Regular cardiac myocyte (primary cell): ENCODE data around the gene CYTIP. TPM values are rescaled to one million over a fixed set of nuclear protein-coding genes. Genes with fewer than 3 reads are reported as not detected.

Experiments
- total RNA-seq: library from RNA; depleted of rRNA; stranded (reverse); fragments of >200 nt; gene quantifications from 2 replicates; pipeline ENCODE4 v1.2.3, GENCODE V29; 2014

Gene CYTIP
- 5.0 and 5.9 TPM in 2 replicates for total RNA-seq

DNA sequence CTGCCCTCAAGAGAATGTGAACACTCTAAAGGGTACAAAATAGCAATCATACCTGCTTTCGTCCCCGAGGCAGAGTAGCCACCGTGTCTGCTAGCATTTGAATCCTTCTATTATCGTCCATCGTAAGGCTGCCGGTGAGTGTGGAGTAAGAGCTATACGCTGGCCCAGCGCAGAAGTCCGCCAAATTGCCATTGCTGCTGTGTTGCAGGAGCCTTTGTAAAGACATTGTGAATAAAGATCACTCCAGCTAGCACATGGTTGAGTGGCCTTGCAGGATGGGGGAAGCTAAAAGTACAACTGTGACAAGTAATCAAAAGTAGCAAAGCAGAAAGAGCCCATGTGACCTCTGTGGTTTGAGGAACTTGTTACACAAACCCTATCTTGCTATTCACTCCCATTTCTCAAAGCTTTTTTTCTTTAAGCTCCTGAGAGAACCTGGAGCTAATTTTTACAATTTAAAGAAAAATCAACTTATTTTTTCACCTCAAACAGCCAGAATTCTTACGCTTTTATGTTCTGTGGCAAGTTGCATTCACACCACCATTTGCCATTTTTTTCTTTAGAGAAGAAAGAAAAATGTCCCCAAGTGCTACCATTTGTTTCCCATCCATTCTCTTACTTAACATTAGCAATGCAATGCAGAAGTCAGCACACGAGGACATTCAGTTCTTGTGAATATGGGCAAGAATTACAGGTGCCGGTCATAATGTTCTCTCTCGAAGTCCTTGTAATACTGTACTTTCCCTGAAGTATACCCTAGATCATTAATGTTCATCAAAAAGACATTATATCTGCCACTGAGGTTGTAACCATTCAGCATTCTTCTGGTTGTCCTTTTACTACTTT, at the start of gene CYTIP:
TSS of gene CYTIP (minus strand) at position 295 of the 846 bp plus-strand sequence. CDS start at position 226, 69 bp downstream.

Other genes starting within 250 kb of the CYTIP start
- gene GALNT5, start 186.4 kb downstream of the CYTIP start, total RNA-seq = 87.6 and 183 TPM in 2 replicates
- 0.19 and 0.28 TPM in 2 replicates for gene ERMN, start 118.3 kb downstream of the CYTIP start, total RNA-seq
- 0.58 and 0.85 TPM in 2 replicates for gene ACVR1C, start 184.8 kb upstream of the CYTIP start, total RNA-seq